T-helper 1 cell treated with Interleukin-12 subunit alpha and Interleukin-12 subunit beta and Interleukin-4 antibody, amounts not matched to agents 30 μg/mL and 1 μg/mL, for 36 hours (primary cell): ENCODE measurements around the gene TBC1D16.
"Not testable (repeated sequence)": the region's sequence is repeated elsewhere in the genome, so short reads cannot be mapped to it uniquely, and the experiment has no call there.

Source experiments
- H3K27ac Mint-ChIP-seq: one replicate; pipeline ENCODE4 v1.8.0; 2021; ENCODE audit warnings: mild to moderate bottlenecking, mixed read lengths
- H3K27me3 Mint-ChIP-seq: one replicate; pipeline ENCODE4 v1.8.0; 2021; ENCODE audit warnings: low read depth, mixed read lengths
- H3K36me3 Mint-ChIP-seq: one replicate; pipeline ENCODE4 v1.8.0; 2021; ENCODE audit warnings: low read depth, mixed read lengths
- H3K4me1 Mint-ChIP-seq: one replicate; pipeline ENCODE4 v1.8.0; 2021; ENCODE audit warnings: low read depth, mixed read lengths
- H3K4me3 Mint-ChIP-seq: one replicate; pipeline ENCODE4 v1.8.0; 2021; ENCODE audit warnings: mild to moderate bottlenecking, moderate library complexity, mixed read lengths
- H3K9me3 Mint-ChIP-seq: one replicate; pipeline ENCODE4 v1.8.0; 2021; ENCODE audit warnings: mixed read lengths

Gene TBC1D16

DNA sequence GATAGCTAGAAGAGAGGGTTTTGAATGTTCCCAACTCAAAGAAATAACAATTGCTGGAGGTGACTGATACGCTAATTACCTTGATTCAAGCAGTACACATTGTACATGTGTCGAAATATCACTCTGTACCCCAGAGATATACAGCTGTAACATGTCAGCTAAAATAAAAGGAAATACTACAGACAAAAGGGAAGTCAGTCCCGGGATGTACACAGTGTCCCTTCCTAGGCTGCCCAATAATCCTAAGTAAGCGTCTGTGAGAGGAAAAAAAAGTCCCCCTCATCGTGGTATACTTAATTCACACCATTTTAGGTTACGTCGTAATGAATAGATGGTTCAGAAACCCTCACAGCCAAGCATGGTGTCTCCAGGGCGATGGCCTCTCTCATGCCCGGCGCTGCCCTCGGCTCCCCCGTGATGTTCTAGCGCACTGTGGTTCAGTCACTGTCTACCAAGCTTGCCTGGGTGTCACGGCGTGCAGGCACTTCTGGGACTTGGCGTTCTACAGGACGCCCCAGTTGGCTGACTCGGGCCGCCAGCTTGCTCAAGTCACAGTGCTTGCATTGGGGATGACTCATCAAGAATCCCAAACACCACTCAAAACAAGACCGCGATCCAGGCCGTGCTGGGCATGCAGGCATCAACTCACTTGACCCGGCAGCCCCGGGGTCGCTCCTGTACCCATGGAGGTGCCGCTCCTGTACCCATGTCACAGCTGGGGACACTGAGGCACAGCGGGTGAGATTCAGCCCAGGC, 28.3 kb upstream of the TBC1D16 start:
- Mint-ChIP-seq H3K4me1 (no peaks in the 10 kb centered on the region), H3K9me3 (no peaks in the 10 kb centered on the region), H3K36me3 (no peaks in the 10 kb centered on the region), H3K27me3 (no peaks in the 10 kb centered on the region), H3K4me3 (no peak overlapping the region), H3K27ac (no peak overlapping the region)

DNA sequence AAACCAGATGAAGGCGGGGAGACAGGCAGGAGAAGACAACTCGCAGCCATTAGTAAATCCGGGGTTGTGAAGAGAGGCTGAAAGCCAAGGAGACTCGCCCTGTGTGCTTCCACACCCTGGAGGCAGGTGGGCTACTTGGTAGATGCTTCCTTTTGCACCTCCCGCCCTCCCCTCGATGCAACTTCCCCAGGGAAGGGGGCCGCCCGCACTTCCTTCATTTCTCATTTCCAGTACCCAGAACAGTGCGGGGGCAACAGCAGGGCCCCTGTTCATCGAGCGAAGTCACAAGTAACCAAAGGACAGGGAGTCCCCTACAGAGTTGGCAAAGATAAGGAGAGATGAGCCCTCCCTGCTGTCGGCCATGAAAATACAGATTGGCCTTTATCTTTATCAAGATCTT, 25.7 kb upstream of the TBC1D16 start:
- no peaks in the 10 kb centered on the region for H3K36me3 Mint-ChIP-seq
- H3K4me1 Mint-ChIP-seq, result no peaks in the 10 kb centered on the region
- no peaks in the 10 kb centered on the region for H3K27me3 Mint-ChIP-seq
- no peak overlapping the region for H3K4me3 Mint-ChIP-seq
- H3K27ac Mint-ChIP-seq, result no peak overlapping the region
- no peaks in the 10 kb centered on the region for H3K9me3 Mint-ChIP-seq

DNA sequence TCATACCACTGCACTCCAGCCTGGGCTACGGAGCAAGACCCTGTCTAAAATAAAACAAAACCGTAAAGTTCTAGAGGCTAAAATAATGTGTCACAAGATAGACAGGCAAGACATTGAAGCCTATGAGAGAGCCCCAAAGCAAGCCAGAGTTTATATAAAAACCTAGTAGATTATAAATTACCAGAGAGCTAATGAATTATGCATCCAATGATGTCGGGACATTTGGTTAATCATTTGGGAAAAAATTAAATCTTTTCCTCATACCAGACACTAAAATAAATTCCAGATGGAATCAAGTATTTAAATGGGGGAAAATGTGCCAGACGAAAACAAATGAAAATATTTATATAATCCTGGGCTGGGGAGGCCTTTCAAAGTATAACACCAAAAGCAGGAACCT, 25.0 kb upstream of the TBC1D16 start:
- H3K4me3 Mint-ChIP-seq, result no peak overlapping the region
- H3K27me3 Mint-ChIP-seq, result no peaks in the 10 kb centered on the region
- no peaks in the 10 kb centered on the region for H3K36me3 Mint-ChIP-seq
- H3K4me1 Mint-ChIP-seq, result no peaks in the 10 kb centered on the region
- no peak overlapping the region for H3K27ac Mint-ChIP-seq
- no peaks in the 10 kb centered on the region for H3K9me3 Mint-ChIP-seq

DNA sequence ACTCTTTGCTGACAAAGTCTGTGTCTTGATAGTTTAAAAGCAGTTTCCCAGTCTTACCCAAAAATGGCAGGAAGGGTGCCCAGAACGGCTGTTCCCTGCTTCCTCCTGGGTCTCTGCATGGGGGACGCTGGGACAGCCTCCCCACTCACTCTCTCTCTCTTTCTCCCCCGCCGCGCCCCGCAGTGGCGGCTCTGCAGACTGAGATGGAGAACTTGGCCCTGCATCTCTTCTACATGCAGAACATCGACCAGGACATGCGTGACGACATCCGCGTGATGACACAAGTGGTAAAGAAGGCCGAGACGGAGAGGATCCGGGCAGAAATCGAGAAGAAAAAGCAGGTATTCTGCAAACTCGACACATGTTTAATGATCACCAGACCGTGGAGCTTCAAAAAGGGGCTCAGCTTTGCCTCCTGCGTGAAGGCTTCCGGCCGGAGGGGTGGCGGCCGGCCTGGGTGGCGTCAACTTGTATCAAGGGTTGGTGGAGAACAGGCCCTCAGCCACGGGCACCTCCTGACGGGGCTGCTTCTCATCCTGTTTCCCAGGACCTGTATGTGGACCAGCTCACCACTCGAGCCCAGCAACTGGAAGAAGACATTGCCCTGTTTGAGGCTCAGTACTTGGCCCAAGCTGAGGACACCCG, 22.8 kb upstream of the TBC1D16 start:
- H3K4me3 Mint-ChIP-seq, result no peak overlapping the region
- no peak overlapping the region for H3K27ac Mint-ChIP-seq

GRCh38 chr17:80055597-80055996, 19.9 kb upstream of the TBC1D16 start:
- Mint-ChIP-seq H3K9me3 (no peaks in the 10 kb centered on the region), H3K27me3 (peaks cover 4% of the 10 kb centered on the region), H3K27ac (no peak overlapping the region), H3K36me3 (no peaks in the 10 kb centered on the region), H3K4me1 (no peaks in the 10 kb centered on the region), H3K4me3 (no peak overlapping the region)

More for the DNA sequence above, 22.8 kb upstream of the TBC1D16 start:
- Mint-ChIP-seq H3K27me3 (no peaks in the 10 kb centered on the region), H3K4me1 (no peaks in the 10 kb centered on the region), H3K36me3 (no peaks in the 10 kb centered on the region), H3K9me3 (no peaks in the 10 kb centered on the region)

- peaks cover 4% of the 10 kb centered on the region for H3K27me3 Mint-ChIP-seq
- no peaks in the 10 kb centered on the region for H3K36me3 Mint-ChIP-seq
- H3K9me3 Mint-ChIP-seq, result no peaks in the 10 kb centered on the region
- H3K4me1 Mint-ChIP-seq, result no peaks in the 10 kb centered on the region
- H3K4me3 Mint-ChIP-seq, result no peak overlapping the region
- no peak overlapping the region for H3K27ac Mint-ChIP-seq
Measured at GRCh38 chr17:80053102-80053501, 17.4 kb upstream of the TBC1D16 start.

- Mint-ChIP-seq H3K4me1 (no peaks in the 10 kb centered on the region), H3K36me3 (no peaks in the 10 kb centered on the region), H3K4me3 (no peak overlapping the region), H3K9me3 (no peaks in the 10 kb centered on the region), H3K27me3 (peaks cover 4% of the 10 kb centered on the region), H3K27ac (no peak overlapping the region)
Measured at GRCh38 chr17:80051681-80052080, 16.0 kb upstream of the TBC1D16 start.

GRCh38 chr17:80050706-80051105, 15.0 kb upstream of the TBC1D16 start:
- Mint-ChIP-seq H3K27me3 (peaks cover 4% of the 10 kb centered on the region), H3K9me3 (no peaks in the 10 kb centered on the region), H3K36me3 (no peaks in the 10 kb centered on the region), H3K4me3 (no peak overlapping the region), H3K4me1 (no peaks in the 10 kb centered on the region), H3K27ac (no peak overlapping the region)

DNA sequence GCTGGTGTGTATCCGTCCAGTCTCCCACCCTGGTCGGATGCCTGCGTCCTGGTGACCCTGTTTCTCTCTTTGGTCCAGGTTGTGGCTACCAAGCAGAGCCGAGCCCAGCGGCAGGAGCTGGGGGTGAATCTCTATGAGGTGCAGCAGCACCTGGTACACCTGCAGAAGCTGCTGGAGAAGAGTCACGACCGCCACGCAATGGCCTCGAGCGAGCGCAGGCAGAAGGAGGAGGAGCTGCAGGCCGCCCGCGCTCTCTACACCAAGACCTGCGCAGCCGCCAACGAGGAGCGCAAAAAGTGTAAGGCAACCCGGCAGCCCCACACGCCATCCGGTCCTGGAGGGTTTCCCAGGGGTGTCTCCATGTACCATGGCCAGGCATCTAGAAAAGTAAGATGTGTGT, 14.3 kb upstream of the TBC1D16 start:
- Mint-ChIP-seq H3K27ac (no peak overlapping the region), H3K9me3 (no peaks in the 10 kb centered on the region), H3K4me3 (no peak overlapping the region), H3K4me1 (no peaks in the 10 kb centered on the region), H3K36me3 (no peaks in the 10 kb centered on the region), H3K27me3 (peaks cover 4% of the 10 kb centered on the region)

- no peaks in the 10 kb centered on the region for H3K36me3 Mint-ChIP-seq
- no peak overlapping the region for H3K4me3 Mint-ChIP-seq
- H3K27me3 Mint-ChIP-seq, result no peaks in the 10 kb centered on the region
Measured at GRCh38 chr17:80047176-80047575, 11.5 kb upstream of the TBC1D16 start.

DNA sequence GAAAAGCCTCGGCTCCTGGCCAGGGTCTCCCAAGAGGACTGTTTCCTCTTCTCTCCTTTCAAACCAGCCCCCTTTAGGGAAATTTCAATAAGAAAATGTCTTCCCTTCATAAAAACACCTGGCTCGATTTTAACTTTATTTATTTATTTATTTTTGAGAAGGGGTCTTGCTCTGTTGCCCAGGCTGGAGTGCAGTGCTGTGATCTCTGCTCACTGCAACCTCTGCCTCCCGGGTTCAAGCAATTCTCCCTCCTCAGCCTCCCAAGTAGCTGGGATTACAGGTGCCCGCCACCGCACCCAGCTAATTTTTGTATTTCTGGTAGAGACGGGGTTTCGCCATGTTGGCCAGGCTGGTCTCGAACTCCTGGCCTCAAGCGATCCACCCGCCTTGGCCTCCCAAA, 11.0 kb upstream of the TBC1D16 start:
- H3K4me3 Mint-ChIP-seq, H3K9me3 Mint-ChIP-seq, H3K36me3 Mint-ChIP-seq, H3K4me1 Mint-ChIP-seq, H3K27me3 Mint-ChIP-seq, H3K27ac Mint-ChIP-seq: not testable (repeated sequence)

More at GRCh38 chr17:80047176-80047575, 11.5 kb upstream of the TBC1D16 start:
- Mint-ChIP-seq H3K4me1 (no peaks in the 10 kb centered on the region), H3K27ac (no peak overlapping the region), H3K9me3 (no peaks in the 10 kb centered on the region)

DNA sequence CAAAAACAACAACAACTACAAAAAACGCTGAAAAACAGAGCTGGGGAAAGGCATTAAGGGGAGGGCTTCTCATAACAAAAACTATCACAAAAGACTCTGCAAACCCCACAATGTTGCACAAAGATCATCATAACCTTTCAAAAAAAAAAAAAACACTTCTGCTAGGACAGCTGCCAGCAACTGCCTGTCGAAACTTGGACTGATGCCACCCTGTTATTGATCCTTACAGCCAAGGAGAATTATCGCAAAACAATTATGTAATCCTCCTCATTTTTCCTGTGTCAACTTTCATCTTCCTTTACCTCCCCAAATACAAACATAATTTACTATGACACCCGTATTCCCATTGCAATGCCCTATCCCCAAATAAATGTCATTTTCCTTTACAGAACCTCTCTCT, 10.0 kb upstream of the TBC1D16 start:
- Mint-ChIP-seq H3K9me3 (no peaks in the 10 kb centered on the region), H3K36me3 (no peaks in the 10 kb centered on the region), H3K4me3 (no peak overlapping the region), H3K27me3 (no peaks in the 10 kb centered on the region), H3K27ac (no peak overlapping the region), H3K4me1 (no peaks in the 10 kb centered on the region)

DNA sequence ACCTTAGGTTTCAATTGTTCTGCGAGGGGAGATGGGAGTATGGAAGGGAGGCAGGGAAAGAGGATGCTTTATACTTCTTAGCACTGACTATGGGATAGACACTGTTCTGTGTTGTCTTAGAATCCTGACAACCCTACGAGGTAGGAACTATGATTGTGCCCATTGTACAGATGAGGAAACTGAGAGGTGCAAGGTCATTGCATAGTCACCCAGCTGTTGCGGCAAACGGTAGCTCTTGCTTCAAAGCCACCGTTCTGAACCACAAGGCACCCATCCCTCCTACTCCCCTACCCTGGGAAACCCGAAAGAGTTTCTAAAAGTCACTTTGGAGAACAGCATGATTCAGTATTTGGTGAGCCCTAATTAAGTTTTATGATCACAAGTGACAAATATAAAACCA, 8.3 kb upstream of the TBC1D16 start:
- Mint-ChIP-seq H3K27me3 (peaks cover 7% of the 10 kb centered on the region), H3K36me3 (no peaks in the 10 kb centered on the region), H3K27ac (no peak overlapping the region), H3K4me3 (no peak overlapping the region), H3K4me1 (no peaks in the 10 kb centered on the region), H3K9me3 (no peaks in the 10 kb centered on the region)

GRCh38 chr17:80036715-80037477, 1.2 kb upstream of the TBC1D16 start:
- Mint-ChIP-seq H3K36me3 (no peaks in the 10 kb centered on the region), H3K27me3 (peaks cover 59% of the 10 kb centered on the region), H3K4me1 (peaks cover 6% of the 10 kb centered on the region), H3K9me3 (no peaks in the 10 kb centered on the region), H3K4me3 (peak overlapping the region; percentile 86), H3K27ac (peak overlapping the region; percentile 76)
